ENCODE data around the gene ATOX1. TPM values are rescaled to one million over a fixed set of nuclear protein-coding genes. Genes with fewer than 3 reads are reported as not detected.
A peak's percentile ranks its signal among the peaks of the same experiment; 100 is the strongest.

The ATOX1 gene
- polyA plus RNA-seq, 1 of the 3 experiments (the other 2 are of a cell fraction) = 497 TPM

- TF ChIP-seq, protein P1, sequence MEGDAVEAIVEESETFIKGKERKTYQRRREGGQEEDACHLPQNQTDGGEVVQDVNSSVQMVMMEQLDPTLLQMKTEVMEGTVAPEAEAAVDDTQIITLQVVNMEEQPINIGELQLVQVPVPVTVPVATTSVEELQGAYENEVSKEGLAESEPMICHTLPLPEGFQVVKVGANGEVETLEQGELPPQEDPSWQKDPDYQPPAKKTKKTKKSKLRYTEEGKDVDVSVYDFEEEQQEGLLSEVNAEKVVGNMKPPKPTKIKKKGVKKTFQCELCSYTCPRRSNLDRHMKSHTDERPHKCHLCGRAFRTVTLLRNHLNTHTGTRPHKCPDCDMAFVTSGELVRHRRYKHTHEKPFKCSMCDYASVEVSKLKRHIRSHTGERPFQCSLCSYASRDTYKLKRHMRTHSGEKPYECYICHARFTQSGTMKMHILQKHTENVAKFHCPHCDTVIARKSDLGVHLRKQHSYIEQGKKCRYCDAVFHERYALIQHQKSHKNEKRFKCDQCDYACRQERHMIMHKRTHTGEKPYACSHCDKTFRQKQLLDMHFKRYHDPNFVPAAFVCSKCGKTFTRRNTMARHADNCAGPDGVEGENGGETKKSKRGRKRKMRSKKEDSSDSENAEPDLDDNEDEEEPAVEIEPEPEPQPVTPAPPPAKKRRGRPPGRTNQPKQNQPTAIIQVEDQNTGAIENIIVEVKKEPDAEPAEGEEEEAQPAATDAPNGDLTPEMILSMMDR (IDR thresholded peaks at IDR 0.05) = peak; percentile 95
- peak; percentile 45 for TF ChIP-seq TEAD4 (IDR thresholded peaks at IDR 0.05; ENCODE audit: borderline replicate concordance, insufficient read depth)
- peak; percentile 76 for TF ChIP-seq TCF12 (IDR thresholded peaks at IDR 0.05)
- TF ChIP-seq, protein P2, sequence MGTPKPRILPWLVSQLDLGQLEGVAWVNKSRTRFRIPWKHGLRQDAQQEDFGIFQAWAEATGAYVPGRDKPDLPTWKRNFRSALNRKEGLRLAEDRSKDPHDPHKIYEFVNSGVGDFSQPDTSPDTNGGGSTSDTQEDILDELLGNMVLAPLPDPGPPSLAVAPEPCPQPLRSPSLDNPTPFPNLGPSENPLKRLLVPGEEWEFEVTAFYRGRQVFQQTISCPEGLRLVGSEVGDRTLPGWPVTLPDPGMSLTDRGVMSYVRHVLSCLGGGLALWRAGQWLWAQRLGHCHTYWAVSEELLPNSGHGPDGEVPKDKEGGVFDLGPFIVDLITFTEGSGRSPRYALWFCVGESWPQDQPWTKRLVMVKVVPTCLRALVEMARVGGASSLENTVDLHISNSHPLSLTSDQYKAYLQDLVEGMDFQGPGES (IDR thresholded peaks at IDR 0.05; ENCODE audit: low read depth, low read length) = no peak
- TF ChIP-seq SIN3A (IDR thresholded peaks at IDR 0.05; ENCODE audit: borderline replicate concordance, low read depth, low read length) = 0 out of 2 replicates have a peak, but pooled peaks have one; percentile 0
- peak; percentile 57; the same call in 1 of the 2 replicates for TF ChIP-seq NFIC (IDR thresholded peaks at IDR 0.05; ENCODE audit: borderline replicate concordance)
- TF ChIP-seq EZH2phosphoT487 (IDR thresholded peaks at IDR 0.05; ENCODE audit: borderline replicate concordance, low read depth) = no peak
Measured at GRCh38 chr5:151740336-151740942, 18.0 kb downstream of the ATOX1 start (continued).

- POLR2A ChIA-PET = interaction anchor here (0.7 to 1.7 kb wide), 4 partner anchors 46 to 81 kb away, joined by 3 to 13 read pairs (median 4); no protein-coding TSS in a partner anchor
- Histone ChIP-seq H3K79me2 (ENCODE audit: insufficient read depth) (peaks cover 5% of the 10 kb centered on the region), H3F3A (replicated peaks; ENCODE audit: insufficient read depth) (peaks cover 61% of the 10 kb centered on the region), H3K9me3 (no peaks in the 10 kb centered on the region), H3K4me2 (peak overlapping the region; percentile 72), H3K4me3 (ENCODE audit: low read depth in 2 of 2, low read length in 1 of 2) (peak overlapping the region; percentile 9 to 51; a peak in 3 of 4 replicates), H3K36me3 (replicated peaks in 1 of 2; ENCODE audit: control insufficient read depth in 1 of 2, insufficient read depth in 2 of 2, low read length in 1 of 2) (peaks cover 6 to 14% of the 10 kb centered on the region in 2 experiments), H3K9ac (peak overlapping the region; percentile 82), H2AFZ (ENCODE audit: low read depth) (no peak overlapping the region), H3K27me3 (ENCODE audit: insufficient read depth) (no peaks in the 10 kb centered on the region), H3K9me2 (no peaks in the 10 kb centered on the region), H4K20me1 (ENCODE audit: insufficient read depth) (no peaks in the 10 kb centered on the region), H3K27ac (ENCODE audit: low read depth in 2 of 2, low read length in 1 of 2) (peak overlapping the region; percentile 87 to 100), H3K4me1 (ENCODE audit: control insufficient read depth in 1 of 2, insufficient read depth in 2 of 2, low read depth in 1 of 2, low read length in 1 of 2) (peaks cover 17 to 38% of the 10 kb centered on the region in 2 experiments; a peak in 3 of 4 replicates)
- 6% methylated on average over 4 of the region's 4 CpGs for WGBS (ENCODE audit: low lambda C conversion rate)
- peak; percentile 55 for DNase-seq
- CTCF ChIA-PET = interaction anchor here (0.6 to 17.0 kb wide), 36 partner anchors 9 to 356 kb away, joined by 3 to 375 read pairs (median 6); partner anchors contain the start of genes ATOX1, G3BP1, SLC36A1 and SPARC
- TF ChIP-seq RCOR1 (IDR thresholded peaks at IDR 0.05; ENCODE audit: low read length) = peak; percentile 93
- TF ChIP-seq FOXJ3 (CRISPR knock-in tag; IDR thresholded peaks at IDR 0.05) = peak; percentile 56; the same call in 1 of the 2 replicates
- TF ChIP-seq EZH2phosphoT487 (IDR thresholded peaks at IDR 0.05; ENCODE audit: borderline replicate concordance, low read depth) = no peak
- TF ChIP-seq GATA2 (CRISPR knock-in tag; IDR thresholded peaks at IDR 0.05) = no peak; the same call in 1 of the 2 replicates
- TF ChIP-seq CHD2 (IDR thresholded peaks at IDR 0.05; ENCODE audit: low read length, partially characterized antibody) = peak; percentile 28
- peak; percentile 73; the same call in 1 of the 2 replicates for TF ChIP-seq YY1 (IDR thresholded peaks at IDR 0.05; ENCODE audit: low read depth)
- TF ChIP-seq GABPA (IDR thresholded peaks at IDR 0.05; ENCODE audit: low read depth) = 0 out of 2 replicates have a peak, but pooled peaks have one; percentile 34
- TF ChIP-seq, protein P3, sequence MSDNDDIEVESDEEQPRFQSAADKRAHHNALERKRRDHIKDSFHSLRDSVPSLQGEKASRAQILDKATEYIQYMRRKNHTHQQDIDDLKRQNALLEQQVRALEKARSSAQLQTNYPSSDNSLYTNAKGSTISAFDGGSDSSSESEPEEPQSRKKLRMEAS (IDR thresholded peaks at IDR 0.05; ENCODE audit: low read depth) = peak; percentile 62
- no peak for TF ChIP-seq MXI1 (IDR thresholded peaks at IDR 0.05; ENCODE audit: low read depth, low read length)
- no peak for TF ChIP-seq MEF2A (IDR thresholded peaks at IDR 0.05; ENCODE audit: borderline replicate concordance, low read depth)
- TF ChIP-seq, protein P4, sequence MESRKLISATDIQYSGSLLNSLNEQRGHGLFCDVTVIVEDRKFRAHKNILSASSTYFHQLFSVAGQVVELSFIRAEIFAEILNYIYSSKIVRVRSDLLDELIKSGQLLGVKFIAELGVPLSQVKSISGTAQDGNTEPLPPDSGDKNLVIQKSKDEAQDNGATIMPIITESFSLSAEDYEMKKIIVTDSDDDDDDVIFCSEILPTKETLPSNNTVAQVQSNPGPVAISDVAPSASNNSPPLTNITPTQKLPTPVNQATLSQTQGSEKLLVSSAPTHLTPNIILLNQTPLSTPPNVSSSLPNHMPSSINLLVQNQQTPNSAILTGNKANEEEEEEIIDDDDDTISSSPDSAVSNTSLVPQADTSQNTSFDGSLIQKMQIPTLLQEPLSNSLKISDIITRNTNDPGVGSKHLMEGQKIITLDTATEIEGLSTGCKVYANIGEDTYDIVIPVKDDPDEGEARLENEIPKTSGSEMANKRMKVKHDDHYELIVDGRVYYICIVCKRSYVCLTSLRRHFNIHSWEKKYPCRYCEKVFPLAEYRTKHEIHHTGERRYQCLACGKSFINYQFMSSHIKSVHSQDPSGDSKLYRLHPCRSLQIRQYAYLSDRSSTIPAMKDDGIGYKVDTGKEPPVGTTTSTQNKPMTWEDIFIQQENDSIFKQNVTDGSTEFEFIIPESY (IDR thresholded peaks at IDR 0.05; ENCODE audit: borderline replicate concordance, low read depth) = no peak
- peak; percentile 90 for TF ChIP-seq POLR2AphosphoS5 (IDR thresholded peaks at IDR 0.05; ENCODE audit: low read depth, low read length)
- TF ChIP-seq JUND (IDR thresholded peaks at IDR 0.05) = peak; percentile 87
- TF ChIP-seq TCF12 (IDR thresholded peaks at IDR 0.05) = peak; percentile 97
- peak; percentile 60; the same call in 1 of the 2 replicates for TF ChIP-seq NFIC (IDR thresholded peaks at IDR 0.05; ENCODE audit: borderline replicate concordance)
- TF ChIP-seq, protein P2 (IDR thresholded peaks at IDR 0.05; ENCODE audit: low read depth, low read length) = no peak
- TF ChIP-seq RXRA (IDR thresholded peaks at IDR 0.05; ENCODE audit: borderline replicate concordance, low read depth) = peak; percentile 66
- peak; percentile 72 for TF ChIP-seq TEAD4 (IDR thresholded peaks at IDR 0.05; ENCODE audit: borderline replicate concordance, insufficient read depth)
- no peak for TF ChIP-seq ELF1 (IDR thresholded peaks at IDR 0.05)
- TF ChIP-seq FOXM1 (IDR thresholded peaks at IDR 0.05; ENCODE audit: low read depth) = peak; percentile 73; the same call in 1 of the 2 replicates
- no peak for TF ChIP-seq TAF1 (IDR thresholded peaks at IDR 0.05; ENCODE audit: borderline replicate concordance, low read depth, low read length)
- TF ChIP-seq SIN3A (IDR thresholded peaks at IDR 0.05; ENCODE audit: borderline replicate concordance, low read depth, low read length) = 0 out of 2 replicates have a peak, but pooled peaks have one; percentile 38
Measured at GRCh38 chr5:151739939-151740335, 18.5 kb downstream of the ATOX1 start.

Measured in SK-N-SH (cell line).